D341Med (cell line): Measurements from ENCODE around the gene SMOC2.

Experiments used
- DNase-seq: peaks from one replicate; pipeline ENCODE4 v3.0.0; 2012; ENCODE audit warnings: low spot score

Gene SMOC2

GRCh38 chr6:168711666-168712300 lies 270.8 kb downstream of the SMOC2 start:
- no peak for DNase-seq

GRCh38 chr6:168712993-168713392 lies 272.0 kb downstream of the SMOC2 start:
- DNase-seq = no peak

GRCh38 chr6:168713839-168714238 lies 272.9 kb downstream of the SMOC2 start:
- no peak for DNase-seq

- DNase-seq = no peak
Measured at GRCh38 chr6:168714547-168715260, 273.7 kb downstream of the SMOC2 start.

GRCh38 chr6:168715643-168716481 lies 274.9 kb downstream of the SMOC2 start:
- no peak for DNase-seq

- no peak for DNase-seq
Measured at GRCh38 chr6:168716581-168716980, 275.6 kb downstream of the SMOC2 start.

- DNase-seq = no peak
Measured at GRCh38 chr6:168717491-168717890, 276.5 kb downstream of the SMOC2 start.
